Stimulated activated naive CD4-positive, alpha-beta T cell (primary cell): ENCODE measurements around the gene ZNRF2.
"Not testable (repeated sequence)": the region's sequence is repeated elsewhere in the genome, so short reads cannot be mapped to it uniquely, and the experiment has no call there.

Experiments used
- DNase-seq, 6 experiments: peaks; one replicate each; lab custom pipeline; 2025; lab: John Stamatoyannopoulos, UW

Gene ZNRF2

DNA sequence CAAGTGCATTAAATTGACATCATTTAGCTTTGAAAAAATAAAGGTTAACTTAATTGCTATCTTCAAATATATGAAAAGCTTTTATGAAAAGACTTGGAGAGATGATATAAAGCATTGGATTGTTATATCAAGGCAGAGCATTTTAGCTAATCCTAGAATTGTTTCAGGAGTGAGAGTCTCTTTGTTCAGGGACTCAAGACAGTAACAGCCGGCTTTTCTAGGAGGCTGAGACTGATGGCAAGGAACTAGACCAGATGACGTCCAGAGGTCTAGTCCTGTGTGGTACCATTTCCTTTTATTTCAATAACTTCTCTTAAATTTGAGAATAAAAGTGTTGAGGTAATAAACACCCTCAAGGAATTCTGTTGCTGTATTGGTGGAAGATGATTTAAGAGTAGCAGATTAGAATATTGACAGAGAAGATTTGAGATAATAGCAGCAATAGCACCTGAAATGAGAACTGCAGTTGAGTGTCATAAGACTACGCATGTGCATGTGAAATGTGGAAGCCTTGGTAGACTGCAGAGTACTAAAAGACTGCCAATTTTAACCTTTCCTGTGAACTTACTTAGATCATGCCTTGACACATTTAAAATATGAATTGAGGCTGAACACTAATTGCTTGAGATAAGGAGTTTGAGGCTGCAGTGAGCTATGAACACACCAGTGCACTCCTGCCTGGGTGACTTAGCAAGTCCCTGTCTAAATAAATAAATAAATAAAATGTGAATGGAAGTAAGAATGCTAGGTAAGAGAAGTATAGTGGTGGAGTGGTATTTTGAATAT, 79.6 kb downstream of the ZNRF2 start:
- no peak for DNase-seq

GRCh38 chr7:30364773-30365172, 80.4 kb downstream of the ZNRF2 start:
- no peak for DNase-seq

DNA sequence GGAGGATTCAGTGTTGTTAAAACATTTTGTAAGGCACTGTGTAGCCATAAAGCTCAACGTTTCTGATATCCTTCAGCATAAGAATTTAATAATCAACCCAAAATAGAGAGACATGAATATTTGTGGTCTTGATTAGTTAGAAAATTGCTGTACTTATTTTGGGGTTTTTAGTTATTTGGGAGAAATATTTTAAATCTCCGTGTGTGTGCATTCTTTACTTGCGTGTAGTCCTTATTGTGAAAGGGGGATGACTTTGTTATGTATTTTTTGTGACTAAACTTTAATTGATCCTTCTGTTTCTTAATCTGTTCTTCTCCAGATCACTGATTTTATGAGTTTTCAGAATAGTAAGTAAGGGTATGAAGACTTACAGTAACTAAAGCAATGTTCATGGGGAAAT, 81.2 kb downstream of the ZNRF2 start:
- no peak for DNase-seq

DNA sequence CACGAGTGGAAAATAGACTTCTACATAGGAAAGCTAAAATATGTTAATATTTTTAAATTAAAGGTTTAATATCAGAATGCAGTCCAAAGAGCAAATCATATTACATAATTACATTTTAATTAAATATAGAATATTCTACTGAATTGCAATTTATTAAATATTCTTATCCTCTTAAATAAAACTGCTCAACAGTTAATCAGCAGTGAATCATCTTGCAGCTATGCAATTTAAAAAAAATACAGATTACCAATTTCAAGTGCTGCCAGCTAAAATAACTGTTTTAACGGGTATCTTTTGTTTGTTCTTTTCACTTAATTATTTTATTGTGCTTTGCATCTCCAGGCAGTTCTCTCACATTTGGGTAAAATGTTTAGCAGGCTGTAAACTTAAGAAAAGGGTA, 82.2 kb downstream of the ZNRF2 start:
- no peak for DNase-seq

DNA sequence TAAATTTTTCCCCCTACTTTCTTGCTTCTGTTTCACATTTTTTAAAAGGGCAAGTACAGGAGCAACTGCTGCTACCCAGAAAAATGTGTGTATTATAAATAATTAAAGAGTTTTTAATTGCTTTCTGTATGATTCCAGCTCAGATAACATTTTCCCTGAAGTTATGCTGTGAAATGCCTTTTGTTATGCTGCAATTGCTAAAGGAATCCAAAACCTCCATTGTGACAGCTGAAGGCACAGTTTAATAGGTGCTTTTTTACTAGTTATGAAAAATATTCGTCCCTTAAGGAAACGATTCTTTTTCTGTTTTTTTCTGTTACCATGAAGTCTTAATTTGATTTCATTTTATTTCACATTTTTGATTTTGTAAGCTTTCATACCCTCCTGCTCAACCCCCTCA, 83.2 kb downstream of the ZNRF2 start:
- no peak for DNase-seq

- DNase-seq, result no peak
Observed at GRCh38 chr7:30369879-30370278, 85.5 kb downstream of the ZNRF2 start.

DNA sequence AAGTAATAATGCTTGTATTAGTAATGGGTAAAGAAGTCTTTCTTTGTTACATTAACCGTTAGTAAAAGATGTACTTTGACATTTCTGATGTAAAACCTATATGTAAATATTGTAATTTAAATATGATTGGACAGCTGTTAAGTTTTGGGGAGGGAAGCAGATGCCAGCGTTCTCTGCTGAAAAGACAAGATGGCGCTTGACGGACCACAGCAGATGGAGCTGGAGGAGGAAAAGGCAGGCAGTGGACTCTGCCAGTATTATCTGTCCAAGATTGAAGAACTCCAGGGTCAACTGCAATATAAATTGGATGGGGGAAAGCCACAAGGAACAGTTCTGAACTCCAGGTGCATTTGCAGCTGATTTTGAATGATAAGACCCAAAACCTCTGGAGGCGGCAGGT, 86.9 kb downstream of the ZNRF2 start:
- no peak for DNase-seq

DNA sequence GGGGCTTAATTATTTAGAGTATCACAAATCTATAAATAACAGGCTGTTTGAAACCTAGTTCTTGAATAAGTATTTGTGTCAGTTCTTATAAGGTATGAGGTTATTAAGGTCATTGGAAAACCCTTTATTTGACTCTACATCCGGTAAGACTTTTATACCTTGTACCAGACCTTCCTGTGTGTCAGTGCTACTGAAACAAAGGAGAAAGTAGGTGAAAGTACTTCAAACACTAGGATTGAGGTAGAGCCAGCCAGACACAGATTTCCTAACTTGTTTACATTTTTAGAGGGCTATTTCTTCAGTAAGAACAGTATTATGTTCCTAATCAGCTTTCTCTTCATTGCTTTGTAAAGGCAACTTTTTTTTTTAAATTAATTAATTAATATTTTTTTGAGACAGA, 93.9 kb downstream of the ZNRF2 start:
- DNase-seq, result no peak

DNA sequence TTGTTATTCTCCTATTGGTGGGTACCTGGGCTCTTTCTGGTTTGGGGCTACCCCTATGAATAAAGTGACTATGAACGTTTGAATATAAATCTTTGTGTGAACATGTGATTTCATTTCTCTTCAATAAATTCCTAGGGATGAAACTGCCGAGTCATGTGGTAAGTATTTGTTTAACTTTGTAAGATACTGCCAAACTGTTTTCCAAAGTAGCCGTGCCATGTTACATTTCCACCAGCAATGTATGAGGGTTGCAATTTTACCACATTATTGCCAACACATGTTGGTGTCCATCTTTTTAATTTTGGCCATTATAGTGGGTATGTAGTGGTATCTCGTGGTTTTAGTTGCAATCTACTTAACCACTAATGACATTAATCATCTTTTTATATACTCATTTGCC, 94.7 kb downstream of the ZNRF2 start:
- no peak for DNase-seq

- no peak for DNase-seq
Observed at GRCh38 chr7:30379741-30380140, 95.3 kb downstream of the ZNRF2 start.

DNA sequence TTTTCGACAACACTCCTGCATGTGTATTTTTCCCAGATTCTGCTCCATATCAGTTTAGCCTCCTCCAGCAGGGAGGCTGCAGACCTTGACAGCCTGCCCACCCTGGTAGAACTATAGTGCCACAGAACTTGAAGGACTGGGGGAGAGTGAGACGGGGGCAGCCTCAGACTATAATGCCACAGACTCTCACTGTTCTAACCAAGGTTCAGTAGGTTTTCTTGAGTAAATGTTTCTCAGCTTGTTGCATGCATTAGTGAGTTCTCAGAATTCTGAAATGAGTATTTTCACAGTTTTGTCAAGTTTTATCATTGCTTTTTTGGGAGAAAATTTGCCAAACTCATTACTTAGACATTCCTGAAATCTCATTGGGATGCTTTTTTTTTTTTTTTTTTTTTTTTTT, 95.9 kb downstream of the ZNRF2 start:
- DNase-seq, result no peak

GRCh38 chr7:30380824-30381223, 96.4 kb downstream of the ZNRF2 start:
- not testable (repeated sequence) for DNase-seq

- no peak for DNase-seq
Observed at GRCh38 chr7:30382607-30383006, 98.2 kb downstream of the ZNRF2 start.

- DNase-seq, result no peak
Observed at GRCh38 chr7:30389791-30390190, 105.4 kb downstream of the ZNRF2 start.

DNA sequence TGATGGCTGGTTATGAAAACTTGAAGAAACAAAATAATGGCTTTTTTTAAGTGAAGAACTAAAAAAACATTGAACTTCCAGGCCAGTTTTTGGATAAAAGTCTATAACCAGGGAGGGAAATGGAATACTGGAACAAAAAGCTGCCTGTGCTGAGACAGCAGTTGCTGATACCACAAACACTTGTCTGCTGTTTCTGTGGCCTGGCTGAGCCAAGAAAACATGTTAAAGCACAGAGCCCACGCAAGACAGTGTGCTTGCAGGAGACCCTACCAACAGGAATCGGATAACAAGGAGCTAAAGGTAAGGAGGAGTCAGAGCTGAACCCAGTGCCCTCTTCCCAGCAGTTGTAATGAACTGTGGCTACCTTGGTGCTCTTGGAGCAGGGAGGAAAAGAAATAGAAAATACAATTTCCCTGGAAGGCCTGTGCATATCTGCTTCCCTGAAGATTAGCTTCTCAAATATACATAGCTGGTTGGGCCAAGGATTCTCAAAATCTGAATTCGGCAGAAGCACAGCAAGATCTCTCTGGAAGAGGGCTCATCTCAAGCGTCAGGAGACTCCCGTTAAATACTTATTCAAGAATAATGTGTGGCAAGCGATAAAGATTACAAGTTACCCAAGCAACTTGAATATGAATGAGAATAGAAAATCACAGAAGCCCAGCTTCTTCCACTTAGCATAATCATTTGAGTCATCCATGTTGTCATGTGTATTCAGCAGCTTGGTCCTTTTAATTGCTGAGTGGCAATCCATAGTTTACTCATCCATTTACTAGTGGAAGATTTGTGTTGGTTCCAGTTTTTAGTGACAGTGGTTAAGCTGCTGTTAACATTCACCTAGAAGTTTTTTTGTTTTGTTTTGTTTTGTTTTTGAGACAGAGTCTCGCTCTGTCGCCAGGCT, 106.6 kb downstream of the ZNRF2 start:
- no peak for DNase-seq

DNA sequence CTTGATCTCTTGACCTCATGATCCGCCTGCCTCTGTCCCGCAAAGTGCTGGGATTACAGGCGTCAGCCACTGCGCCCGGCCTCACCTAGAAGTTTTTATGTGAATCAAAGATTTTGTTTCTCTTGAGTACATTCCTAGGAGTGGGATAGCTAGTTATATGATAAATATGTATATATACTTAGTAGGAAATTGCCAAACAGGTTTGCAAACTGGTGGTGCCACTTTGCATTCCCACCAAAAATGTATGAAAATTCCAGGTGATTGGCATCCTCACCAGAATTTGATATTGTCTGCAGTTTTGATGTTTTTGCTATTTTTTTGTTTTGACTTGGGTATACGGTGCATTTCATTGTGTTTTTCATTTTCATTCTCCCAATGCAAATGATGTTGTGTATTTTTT, 107.4 kb downstream of the ZNRF2 start:
- no peak for DNase-seq

DNA sequence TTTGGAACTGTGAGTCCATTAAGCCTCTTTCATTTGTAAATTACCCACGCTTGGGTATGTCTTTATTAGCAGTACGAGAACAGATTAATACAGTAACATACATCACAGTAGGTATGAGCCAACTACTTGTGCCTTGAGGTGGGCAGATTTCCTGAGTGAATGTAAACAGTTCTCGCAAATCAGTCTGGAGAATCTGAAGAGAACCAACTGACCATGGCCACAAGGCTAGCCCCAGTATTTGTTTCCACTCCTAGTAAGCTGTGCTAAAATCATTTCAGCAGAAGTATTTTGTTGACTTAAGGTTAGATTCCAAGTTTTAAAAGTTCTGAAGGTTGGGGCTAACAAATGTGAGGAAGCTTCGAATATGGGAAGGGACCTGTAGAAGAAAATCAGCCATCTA, 111.3 kb downstream of the ZNRF2 start:
- no peak for DNase-seq

DNA sequence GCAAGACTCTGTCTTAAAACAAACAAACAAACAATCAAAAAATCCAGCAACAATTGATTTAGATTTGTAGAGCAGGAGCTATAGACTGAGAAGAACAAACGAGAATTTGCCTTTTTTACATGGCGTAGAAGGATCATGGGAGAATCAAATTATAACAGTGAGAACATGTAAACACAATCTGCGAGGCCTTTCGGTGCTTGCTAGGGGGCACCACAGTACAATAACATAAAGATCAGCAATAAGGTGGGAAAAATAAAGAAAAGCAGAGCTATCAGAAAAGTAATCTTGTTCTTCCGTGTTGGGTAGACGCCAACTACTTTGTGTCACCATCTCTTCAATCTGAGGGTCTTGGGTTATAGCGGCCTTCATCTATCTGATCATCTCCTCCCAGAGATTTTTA, 112.0 kb downstream of the ZNRF2 start:
- DNase-seq, result no peak

DNA sequence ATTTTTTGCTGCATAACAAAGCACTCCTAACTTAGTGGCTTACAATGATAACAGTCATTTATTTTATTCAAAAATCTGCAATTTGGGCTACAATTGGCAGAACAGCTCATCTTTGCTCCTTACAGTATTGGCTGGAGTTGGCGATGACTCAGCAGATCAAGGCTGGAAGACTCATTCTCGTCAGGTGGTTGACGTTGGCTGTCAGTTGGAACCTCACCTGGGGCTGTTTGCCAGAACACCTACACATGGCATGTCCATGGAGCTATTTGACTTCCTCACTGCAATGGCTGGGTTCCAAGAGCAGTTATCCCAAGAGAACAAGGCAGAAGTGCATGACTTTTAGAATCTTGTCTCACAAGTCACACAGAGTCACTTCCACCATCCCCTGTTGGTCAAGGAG, 119.1 kb downstream of the ZNRF2 start:
- DNase-seq, result no peak

- DNase-seq, result no peak
Observed at GRCh38 chr7:30405179-30405578, 120.8 kb downstream of the ZNRF2 start.

- DNase-seq, result no peak
Observed at GRCh38 chr7:30406664-30407425, 122.4 kb downstream of the ZNRF2 start.

- DNase-seq, result no peak
Observed at GRCh38 chr7:30411173-30411572, 126.8 kb downstream of the ZNRF2 start.

- DNase-seq, result no peak
Observed at GRCh38 chr7:30411897-30412296, 127.5 kb downstream of the ZNRF2 start.
